SK-N-MC (cell line): ENCODE measurements around the gene SRSF2.

Experiments
- EZH2 ChIP-seq: fragments of 200-600 bp; sonication (generic); IDR thresholded peaks from one replicate; pipeline ENCODE4 v1.6.1; 2017; ENCODE audit warnings: antibody characterized with exemption
- FOXP2 ChIP-seq: optimal IDR thresholded peaks from 2 replicates; pipeline ENCODE3; 2011; ENCODE audit warnings: mild to moderate bottlenecking, moderate library complexity; ENCODE audit not compliant: insufficient read depth; ENCODE audit errors: extremely low read length, control extremely low read depth
- POLR2AphosphoS5 ChIP-seq: IDR thresholded peaks from 2 replicates; pipeline ENCODE4 v1.6.1; 2012; ENCODE audit warnings: mild to moderate bottlenecking, low read depth, low read length, borderline replicate concordance

GRCh38 chr17:76737676-76738467, 741 bp upstream of the SRSF2 start, which contains the start of gene MFSD11:
- TF ChIP-seq EZH2, result no peak
- no peak for TF ChIP-seq POLR2AphosphoS5
- TF ChIP-seq FOXP2, result no peak
